Measurements from ENCODE around the gene MAD1L1. TPM values are rescaled to one million over a fixed set of nuclear protein-coding genes. Genes with fewer than 3 reads are reported as not detected.

Gene MAD1L1
- total and polyA plus RNA-seq, 8 donors: 21.4 to 58.8 (median 22.5) TPM

DNA sequence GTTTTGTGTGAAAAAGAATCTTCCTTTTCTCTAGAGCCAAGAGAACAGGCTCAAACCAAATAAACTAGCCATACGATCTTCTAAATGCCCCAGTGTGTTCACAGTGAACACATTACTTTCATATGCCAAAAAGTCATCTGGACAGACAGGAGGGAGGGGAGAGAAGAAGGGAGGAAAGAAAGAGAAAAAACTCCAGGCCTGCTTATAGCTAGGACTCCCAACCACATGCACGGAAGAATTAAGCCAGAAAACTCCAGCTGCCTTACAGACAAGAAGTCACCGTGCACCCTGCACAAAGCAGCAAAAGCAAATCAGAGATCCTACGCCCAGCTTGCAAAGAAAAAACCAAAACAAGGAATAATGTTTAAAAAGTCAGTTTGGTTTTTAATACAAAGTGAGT is 47.2 kb upstream of the MAD1L1 start:
- DNase-seq: peak in 2 of 4 donors; percentile 60 to 79
- intact Hi-C loops (cut with DNase I): no loop called here
- H3K27ac ChIP-seq: no peak overlapping the region

DNA sequence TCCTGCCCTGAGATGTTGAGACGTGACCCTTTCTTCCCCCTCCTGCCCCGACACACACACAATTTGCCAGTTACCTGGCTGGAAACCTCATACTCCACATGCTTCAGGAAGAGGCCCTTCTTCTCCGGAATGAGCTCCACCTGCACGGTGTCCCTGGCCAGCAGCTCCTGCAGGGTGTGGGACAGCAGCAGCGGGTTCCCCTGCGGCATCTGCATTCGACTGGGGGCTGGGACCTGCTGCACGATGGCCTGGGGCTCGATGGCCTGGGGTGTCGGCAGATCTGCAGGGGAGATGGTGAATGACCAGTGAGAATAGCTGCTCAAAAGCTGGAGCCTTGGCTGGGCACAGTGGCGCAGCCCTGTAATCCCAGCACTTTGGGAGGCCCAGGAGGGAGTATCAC is 45.3 kb upstream of the MAD1L1 start:
- Histone ChIP-seq H3K27me3 (no peaks in the 10 kb centered on the region), H3K9me3 (no peaks in the 10 kb centered on the region), H3K27ac (no peak overlapping the region), H3K4me3 (no peak overlapping the region), H3K36me3 (peaks cover 0 to 40% of the 10 kb centered on the region in 2 donors), H3K4me1 (peaks cover 0 to 8% of the 10 kb centered on the region in 2 donors)
- TF ChIP-seq, protein P1, sequence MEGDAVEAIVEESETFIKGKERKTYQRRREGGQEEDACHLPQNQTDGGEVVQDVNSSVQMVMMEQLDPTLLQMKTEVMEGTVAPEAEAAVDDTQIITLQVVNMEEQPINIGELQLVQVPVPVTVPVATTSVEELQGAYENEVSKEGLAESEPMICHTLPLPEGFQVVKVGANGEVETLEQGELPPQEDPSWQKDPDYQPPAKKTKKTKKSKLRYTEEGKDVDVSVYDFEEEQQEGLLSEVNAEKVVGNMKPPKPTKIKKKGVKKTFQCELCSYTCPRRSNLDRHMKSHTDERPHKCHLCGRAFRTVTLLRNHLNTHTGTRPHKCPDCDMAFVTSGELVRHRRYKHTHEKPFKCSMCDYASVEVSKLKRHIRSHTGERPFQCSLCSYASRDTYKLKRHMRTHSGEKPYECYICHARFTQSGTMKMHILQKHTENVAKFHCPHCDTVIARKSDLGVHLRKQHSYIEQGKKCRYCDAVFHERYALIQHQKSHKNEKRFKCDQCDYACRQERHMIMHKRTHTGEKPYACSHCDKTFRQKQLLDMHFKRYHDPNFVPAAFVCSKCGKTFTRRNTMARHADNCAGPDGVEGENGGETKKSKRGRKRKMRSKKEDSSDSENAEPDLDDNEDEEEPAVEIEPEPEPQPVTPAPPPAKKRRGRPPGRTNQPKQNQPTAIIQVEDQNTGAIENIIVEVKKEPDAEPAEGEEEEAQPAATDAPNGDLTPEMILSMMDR (IDR thresholded peaks at IDR 0.05): no peak
- peak in 1 of 4 donors; percentile 61 for DNase-seq
- ATAC-seq: no peak
- intact Hi-C loops (cut with DNase I): no loop called here

More for the DNA sequence above, 47.2 kb upstream of the MAD1L1 start:
- peaks cover 0 to 8% of the 10 kb centered on the region in 2 donors for H3K4me1 ChIP-seq
- H3K27me3 ChIP-seq: no peaks in the 10 kb centered on the region
- ATAC-seq: no peak
- H3K4me3 ChIP-seq: no peak overlapping the region
- TF ChIP-seq, protein P1 (IDR thresholded peaks at IDR 0.05): no peak
- peaks cover 0 to 21% of the 10 kb centered on the region in 2 donors for H3K36me3 ChIP-seq
- no peaks in the 10 kb centered on the region for H3K9me3 ChIP-seq

DNA sequence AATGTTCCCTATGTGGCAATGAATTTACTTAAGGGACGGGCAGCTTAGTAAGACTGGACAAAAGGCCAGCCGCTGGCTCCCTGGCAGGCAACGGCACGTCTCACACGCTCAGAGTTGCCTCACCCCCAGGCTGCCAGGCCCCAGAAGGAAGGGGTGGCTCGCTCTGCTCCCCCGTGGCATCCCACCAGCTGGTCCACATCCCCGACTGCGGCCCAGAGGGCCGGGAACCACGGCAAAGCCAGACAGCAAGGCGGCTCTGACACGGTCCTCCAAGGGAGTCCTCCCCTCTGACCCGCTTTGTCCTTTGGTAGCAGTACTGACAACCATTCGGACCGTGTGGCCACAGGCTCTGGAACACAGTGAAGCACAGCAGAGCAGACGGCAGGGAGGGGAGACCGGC is 43.4 kb upstream of the MAD1L1 start:
- H3K27ac ChIP-seq: no peak overlapping the region
- H3K27me3 ChIP-seq: no peaks in the 10 kb centered on the region
- ATAC-seq (no peak), DNase-seq (peak in 1 of 4 donors; percentile 66)
- no peaks in the 10 kb centered on the region for H3K9me3 ChIP-seq
- peaks cover 0 to 52% of the 10 kb centered on the region in 2 donors for H3K36me3 ChIP-seq
- H3K4me1 ChIP-seq: peaks cover 0 to under 1% of the 10 kb centered on the region in 2 donors
- intact Hi-C loops (cut with DNase I): no loop called here
- TF ChIP-seq, protein P1 (IDR thresholded peaks at IDR 0.05): no peak
- H3K4me3 ChIP-seq: no peak overlapping the region

DNA sequence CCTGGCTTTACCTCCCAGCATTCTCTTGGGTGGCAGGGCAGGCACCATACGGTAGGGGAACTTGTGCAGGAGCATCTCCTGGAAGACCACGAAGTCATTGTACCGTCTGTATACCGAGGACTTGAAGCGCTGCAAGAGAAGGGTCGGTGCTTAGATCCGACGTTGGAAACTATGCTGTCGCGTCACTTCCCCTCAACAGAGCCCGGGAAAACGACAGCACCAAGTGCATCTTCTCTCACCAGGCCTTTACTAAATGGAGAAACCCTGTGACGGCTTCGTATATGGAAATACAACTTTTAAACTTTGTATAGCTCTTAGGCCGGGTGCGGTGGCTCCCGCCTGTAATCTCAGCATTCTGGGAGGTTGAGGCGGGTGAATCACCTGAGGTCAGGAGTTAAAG is 42.4 kb upstream of the MAD1L1 start:
- Histone ChIP-seq H3K36me3 (peaks cover 0 to 60% of the 10 kb centered on the region in 2 donors), H3K9me3 (no peaks in the 10 kb centered on the region), H3K4me3 (no peak overlapping the region), H3K4me1 (no peaks in the 10 kb centered on the region), H3K27me3 (no peaks in the 10 kb centered on the region), H3K27ac (no peak overlapping the region)
- intact Hi-C loops (cut with DNase I): no loop called here
- no peak for ATAC-seq
- TF ChIP-seq, protein P1 (IDR thresholded peaks at IDR 0.05): no peak
- DNase-seq: no peak

DNA sequence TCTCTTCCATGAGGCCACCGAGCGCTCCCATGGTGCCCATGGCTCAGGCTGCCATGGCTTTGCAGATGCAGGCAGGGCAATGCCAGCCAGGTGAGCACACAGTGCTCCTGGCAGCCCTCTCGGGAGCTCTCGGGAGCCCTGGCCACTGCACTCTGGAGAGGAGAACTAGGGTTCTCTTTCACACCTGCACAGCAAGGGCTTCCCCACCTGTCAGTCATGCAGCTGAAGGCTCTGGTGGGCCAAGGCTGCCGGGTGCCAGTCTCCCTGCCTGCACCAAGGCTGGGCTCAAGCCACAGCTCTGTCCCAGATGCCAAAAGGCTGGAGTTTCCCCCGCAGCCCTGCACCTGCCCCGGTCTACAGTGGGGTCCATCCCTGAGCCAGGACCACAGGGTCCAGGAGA is 41.9 kb upstream of the MAD1L1 start:
- DNase-seq (peak in 1 of 4 donors; percentile 72), ATAC-seq (no peak)
- H3K27ac ChIP-seq: no peak overlapping the region
- no peaks in the 10 kb centered on the region for H3K9me3 ChIP-seq
- peaks cover 0 to 60% of the 10 kb centered on the region in 2 donors for H3K36me3 ChIP-seq
- H3K27me3 ChIP-seq: no peaks in the 10 kb centered on the region
- H3K4me3 ChIP-seq: no peak overlapping the region
- intact Hi-C loops (cut with DNase I): no loop called here
- no peaks in the 10 kb centered on the region for H3K4me1 ChIP-seq
- TF ChIP-seq, protein P1 (IDR thresholded peaks at IDR 0.05): no peak

Measured in left lung (tissue), 10 donors.